ENCODE measurements around the gene GSAP.

GSAP gene

DNA sequence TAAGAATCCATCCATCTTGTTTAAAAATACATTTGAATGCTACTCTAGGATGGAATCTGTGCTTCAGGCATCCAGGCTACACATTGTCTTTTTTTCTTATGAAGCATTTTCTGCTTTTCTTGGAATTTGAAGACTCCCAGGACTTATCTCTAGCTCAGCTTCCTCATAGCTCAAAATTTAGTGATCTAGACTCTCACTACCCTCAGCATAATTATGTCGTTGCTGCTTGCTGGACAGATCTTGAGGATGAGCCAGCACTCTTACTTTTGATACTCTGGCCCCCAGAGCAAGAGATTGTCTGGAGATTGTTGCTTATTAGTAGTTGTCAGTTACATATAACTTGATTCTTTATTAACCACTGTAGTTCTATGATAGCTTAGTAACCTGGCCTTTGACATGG is 133.3 kb downstream of the GSAP start:
- no peak for DNase-seq (ENCODE audit: low read depth)

- no peak for DNase-seq (ENCODE audit: low read depth)
Measured at GRCh38 chr7:77281780-77282478, 134.2 kb downstream of the GSAP start.

DNA sequence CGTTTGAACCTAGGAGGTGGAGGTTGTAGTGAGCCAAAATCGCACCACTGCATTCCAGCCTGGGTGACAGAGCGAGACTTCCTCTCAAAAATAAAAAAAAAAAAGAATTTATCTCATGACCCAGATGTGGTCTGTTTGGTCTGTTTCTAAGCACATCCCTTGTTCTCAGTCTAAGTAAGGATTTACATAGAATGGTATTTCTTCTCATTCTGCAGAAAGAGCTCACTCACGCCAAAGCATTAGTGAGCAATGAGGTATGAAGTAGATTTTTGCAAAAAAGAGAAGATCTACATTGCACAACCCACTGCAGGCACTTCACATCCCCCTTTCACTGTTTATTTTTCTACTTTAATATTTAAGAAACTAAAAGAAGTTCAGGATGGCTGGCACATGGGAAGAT is 140.0 kb downstream of the GSAP start:
- no peak for DNase-seq (ENCODE audit: low read depth)

DNA sequence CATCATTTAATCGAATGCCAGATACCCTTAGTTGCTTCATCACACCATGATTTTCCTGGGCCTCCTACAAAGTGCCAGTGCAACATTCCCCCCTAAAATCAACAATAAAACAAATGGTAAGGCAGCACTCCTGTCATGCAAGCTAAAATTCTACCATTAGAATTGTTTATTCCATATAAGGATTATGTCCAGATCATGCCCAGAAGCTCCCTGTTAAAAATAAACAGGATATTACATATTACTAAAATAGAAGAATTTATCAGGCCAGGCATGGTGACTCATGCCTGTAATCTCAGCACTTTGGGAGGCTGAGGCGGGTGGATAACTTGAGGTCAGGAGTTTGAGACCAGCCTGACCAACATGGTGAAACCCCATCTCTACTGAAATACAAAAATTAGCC is 140.5 kb downstream of the GSAP start:
- peak; percentile 66 for DNase-seq (ENCODE audit: low read depth)

DNA sequence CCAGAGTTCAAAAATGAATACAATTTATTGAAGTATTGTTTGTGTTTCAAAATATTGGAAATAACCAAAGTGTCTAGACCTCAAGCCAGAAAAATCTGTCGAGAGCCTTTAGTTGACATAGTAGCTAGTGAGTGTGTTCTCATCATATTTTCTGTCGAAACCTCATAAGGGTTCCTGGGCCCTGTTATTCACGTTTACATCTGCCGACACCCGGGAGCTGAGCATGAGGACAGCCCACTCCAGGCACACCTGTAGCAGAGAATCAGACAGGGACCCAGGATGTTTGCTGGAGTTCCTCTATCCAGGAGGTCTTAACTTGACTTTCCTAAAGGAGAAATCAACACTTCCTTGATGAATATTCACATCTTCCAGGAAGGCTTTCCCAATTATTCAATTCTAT is 144.4 kb downstream of the GSAP start:
- no peak for DNase-seq (ENCODE audit: low read depth)

GRCh38 chr7:77270094-77270480 is 146.1 kb downstream of the GSAP start:
- no peak for DNase-seq (ENCODE audit: low read depth)

DNA sequence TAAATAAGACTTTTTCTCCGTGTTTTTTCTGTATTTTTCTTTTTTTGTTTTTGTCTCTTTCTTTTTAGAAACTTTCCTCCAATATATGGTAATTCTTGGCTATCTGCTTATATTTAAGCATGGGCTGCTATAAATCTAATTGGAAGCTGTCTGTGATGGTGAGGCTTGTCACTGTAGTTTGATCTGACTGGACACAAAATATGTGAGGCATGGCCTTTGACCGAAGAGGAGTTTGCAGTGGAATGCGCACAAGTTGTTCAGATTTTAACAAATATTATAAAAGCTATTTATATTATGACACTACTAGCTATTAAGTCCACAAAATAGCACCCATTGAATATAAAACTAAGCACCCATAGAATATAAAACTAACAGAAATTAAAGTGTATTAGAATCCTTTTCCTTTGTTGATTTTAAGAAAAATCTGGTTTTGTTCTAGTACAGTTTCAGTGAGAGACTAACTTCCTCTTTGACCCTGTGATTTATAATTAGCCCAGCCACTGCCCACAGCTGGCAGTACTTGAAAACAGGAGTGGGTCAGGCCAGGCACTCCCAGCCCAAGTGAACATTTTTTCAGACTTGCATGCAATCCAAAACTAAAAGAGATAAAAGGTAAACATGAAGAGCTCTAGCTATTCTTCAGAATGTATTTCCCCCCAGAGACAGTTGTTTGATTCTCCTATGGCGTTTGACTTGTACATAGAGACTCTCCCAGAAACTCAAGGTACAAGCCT is 146.6 kb downstream of the GSAP start:
- DNase-seq (ENCODE audit: low read depth): no peak

GRCh38 chr7:77266291-77266794 is 149.8 kb downstream of the GSAP start:
- no peak for DNase-seq (ENCODE audit: low read depth)

DNA sequence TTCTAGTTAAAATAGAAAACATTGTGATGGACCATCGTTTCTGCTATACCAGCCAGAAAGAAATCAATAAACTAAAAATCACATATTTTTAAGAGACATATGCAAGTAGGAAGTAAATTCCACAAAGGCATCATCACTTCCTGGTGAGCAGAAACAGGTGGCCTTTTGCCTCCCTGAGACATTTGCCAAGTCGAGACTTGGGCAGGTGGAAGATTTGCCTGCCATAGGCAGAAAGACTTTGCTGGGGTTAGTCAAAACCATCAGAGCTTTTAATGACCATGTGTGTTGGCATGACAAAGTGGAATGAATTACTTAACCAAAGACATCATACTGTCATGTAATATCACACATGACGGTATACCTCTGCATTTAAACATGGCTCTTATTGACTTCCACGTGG is 150.5 kb downstream of the GSAP start:
- no peak for DNase-seq (ENCODE audit: low read depth)

- peak; percentile 58 for DNase-seq (ENCODE audit: low read depth)
Measured at GRCh38 chr7:77262316-77262715, 153.8 kb downstream of the GSAP start.
